PFSK-1 (cell line): Measurements from ENCODE around the gene PTCHD1.

ENCODE experiments used
- FOXP2 ChIP-seq: optimal IDR thresholded peaks from 2 replicates; pipeline ENCODE3; 2011; ENCODE audit warnings: borderline replicate concordance, control low read depth, inconsistent platforms; ENCODE audit not compliant: insufficient read depth; ENCODE audit errors: extremely low read length, extremely low read depth
- POLR2AphosphoS5 ChIP-seq: IDR thresholded peaks from 2 replicates; pipeline ENCODE4 v1.6.1; 2012; ENCODE audit warnings: low read depth, mild to moderate bottlenecking, control low read depth, low read length, moderate library complexity
- SIN3A ChIP-seq: IDR thresholded peaks from 2 replicates; pipeline ENCODE4 v1.6.1; 2012; ENCODE audit warnings: mild to moderate bottlenecking, low read length, moderate library complexity, borderline replicate concordance; ENCODE audit not compliant: insufficient read depth
- TAF1 ChIP-seq: IDR thresholded peaks from 2 replicates; pipeline ENCODE4 v1.6.1; 2012; ENCODE audit warnings: low read length, control low read depth, borderline replicate concordance; ENCODE audit not compliant: insufficient read depth
- TF ChIP-seq, protein P1 (sequence below), 2 experiments: IDR thresholded peaks; 2 replicates each; pipeline versions ENCODE4 v1.6.1 to v1.8.0; 2011 to 2012; ENCODE audit warnings: low read depth in 2 of 2, low read length in 2 of 2, control low read depth in 1 of 2, inconsistent platforms in 1 of 2, mild to moderate bottlenecking in 1 of 2, moderate library complexity in 1 of 2; ENCODE audit not compliant: insufficient read depth in 1 of 2

Gene PTCHD1

DNA sequence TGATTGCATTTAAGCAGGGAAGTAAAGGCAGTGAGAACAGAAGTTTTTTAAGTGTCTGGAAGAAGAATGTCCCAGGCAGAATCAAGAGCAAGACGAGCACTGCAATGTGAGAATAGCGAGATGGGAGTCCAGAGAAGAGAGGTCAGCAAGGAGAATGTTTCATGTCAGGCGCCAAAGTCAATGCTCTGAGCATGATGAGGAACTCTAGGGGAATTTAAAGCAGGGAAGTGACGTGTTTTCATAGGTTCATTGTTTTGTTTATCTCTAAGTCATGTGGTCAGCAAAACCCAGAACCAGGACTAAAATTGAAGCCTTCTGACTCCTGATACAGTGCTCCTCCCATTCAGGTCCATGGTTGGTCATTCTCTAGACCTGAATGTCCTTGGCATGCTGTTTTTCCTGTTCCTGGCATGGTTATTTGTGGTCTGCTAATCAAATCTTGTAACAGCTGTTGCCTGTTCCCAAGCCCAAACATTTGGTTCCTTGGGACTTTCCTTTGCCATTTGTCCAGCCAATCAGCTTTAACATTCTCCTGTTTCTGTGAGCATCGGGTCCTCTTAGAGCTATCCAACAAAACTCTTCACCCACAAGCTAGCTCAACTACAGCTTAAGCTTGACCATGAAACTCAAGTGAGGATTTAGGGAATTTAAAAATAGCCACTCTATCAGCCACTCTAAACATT lies 37.7 kb downstream of the PTCHD1 start:
- no peak for TF ChIP-seq FOXP2
- no peak for TF ChIP-seq SIN3A
- TF ChIP-seq POLR2AphosphoS5, result no peak
- TF ChIP-seq TAF1, result no peak
- TF ChIP-seq, protein P1, sequence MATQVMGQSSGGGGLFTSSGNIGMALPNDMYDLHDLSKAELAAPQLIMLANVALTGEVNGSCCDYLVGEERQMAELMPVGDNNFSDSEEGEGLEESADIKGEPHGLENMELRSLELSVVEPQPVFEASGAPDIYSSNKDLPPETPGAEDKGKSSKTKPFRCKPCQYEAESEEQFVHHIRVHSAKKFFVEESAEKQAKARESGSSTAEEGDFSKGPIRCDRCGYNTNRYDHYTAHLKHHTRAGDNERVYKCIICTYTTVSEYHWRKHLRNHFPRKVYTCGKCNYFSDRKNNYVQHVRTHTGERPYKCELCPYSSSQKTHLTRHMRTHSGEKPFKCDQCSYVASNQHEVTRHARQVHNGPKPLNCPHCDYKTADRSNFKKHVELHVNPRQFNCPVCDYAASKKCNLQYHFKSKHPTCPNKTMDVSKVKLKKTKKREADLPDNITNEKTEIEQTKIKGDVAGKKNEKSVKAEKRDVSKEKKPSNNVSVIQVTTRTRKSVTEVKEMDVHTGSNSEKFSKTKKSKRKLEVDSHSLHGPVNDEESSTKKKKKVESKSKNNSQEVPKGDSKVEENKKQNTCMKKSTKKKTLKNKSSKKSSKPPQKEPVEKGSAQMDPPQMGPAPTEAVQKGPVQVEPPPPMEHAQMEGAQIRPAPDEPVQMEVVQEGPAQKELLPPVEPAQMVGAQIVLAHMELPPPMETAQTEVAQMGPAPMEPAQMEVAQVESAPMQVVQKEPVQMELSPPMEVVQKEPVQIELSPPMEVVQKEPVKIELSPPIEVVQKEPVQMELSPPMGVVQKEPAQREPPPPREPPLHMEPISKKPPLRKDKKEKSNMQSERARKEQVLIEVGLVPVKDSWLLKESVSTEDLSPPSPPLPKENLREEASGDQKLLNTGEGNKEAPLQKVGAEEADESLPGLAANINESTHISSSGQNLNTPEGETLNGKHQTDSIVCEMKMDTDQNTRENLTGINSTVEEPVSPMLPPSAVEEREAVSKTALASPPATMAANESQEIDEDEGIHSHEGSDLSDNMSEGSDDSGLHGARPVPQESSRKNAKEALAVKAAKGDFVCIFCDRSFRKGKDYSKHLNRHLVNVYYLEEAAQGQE (IDR thresholded peaks at IDR 0.05; ENCODE audit: insufficient read depth in 1 of 2, low read depth in 2 of 2, low read length in 2 of 2), result no peak

DNA sequence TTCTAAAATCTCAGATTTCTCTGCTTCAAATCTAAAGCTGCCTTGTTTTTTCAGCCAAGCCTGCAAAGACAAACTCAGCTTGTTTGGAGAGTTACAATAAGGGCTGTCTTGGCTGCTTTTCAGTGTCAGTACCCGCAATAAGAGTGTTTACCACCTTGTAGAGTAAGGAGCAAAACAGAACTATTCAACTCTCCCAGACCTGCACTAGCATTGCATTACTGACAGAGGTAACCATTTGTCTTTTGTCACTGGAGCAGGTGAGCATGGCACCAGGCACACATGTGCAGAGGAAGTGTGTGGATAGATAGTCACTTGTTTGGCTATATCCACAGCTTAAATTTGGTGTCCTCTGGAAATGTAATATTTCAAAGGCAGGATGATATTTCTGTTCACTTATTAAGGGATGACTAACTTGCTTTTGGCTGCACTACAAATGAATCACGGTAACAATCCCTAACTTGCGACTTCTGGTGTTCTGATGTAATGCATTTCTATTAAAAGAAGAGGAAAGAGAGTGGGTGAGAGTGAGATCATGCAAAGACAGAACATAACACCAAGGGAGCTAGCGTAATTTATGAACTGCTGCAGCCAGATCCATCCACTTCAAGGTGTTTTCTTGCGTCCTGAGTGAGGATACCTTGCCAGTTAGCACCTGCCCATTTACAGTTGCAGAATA lies 38.6 kb downstream of the PTCHD1 start:
- TF ChIP-seq SIN3A, result no peak
- TF ChIP-seq TAF1, result no peak
- no peak for TF ChIP-seq FOXP2
- no peak for TF ChIP-seq POLR2AphosphoS5
- TF ChIP-seq, protein P1 (IDR thresholded peaks at IDR 0.05; ENCODE audit: insufficient read depth in 1 of 2, low read depth in 2 of 2, low read length in 2 of 2), result no peak

GRCh38 chrX:23374291-23374690 lies 39.6 kb downstream of the PTCHD1 start:
- TF ChIP-seq FOXP2 (no peak), POLR2AphosphoS5 (no peak), SIN3A (no peak), TAF1 (no peak)
- TF ChIP-seq, protein P1 (IDR thresholded peaks at IDR 0.05; ENCODE audit: insufficient read depth in 1 of 2, low read depth in 2 of 2, low read length in 2 of 2), result no peak

DNA sequence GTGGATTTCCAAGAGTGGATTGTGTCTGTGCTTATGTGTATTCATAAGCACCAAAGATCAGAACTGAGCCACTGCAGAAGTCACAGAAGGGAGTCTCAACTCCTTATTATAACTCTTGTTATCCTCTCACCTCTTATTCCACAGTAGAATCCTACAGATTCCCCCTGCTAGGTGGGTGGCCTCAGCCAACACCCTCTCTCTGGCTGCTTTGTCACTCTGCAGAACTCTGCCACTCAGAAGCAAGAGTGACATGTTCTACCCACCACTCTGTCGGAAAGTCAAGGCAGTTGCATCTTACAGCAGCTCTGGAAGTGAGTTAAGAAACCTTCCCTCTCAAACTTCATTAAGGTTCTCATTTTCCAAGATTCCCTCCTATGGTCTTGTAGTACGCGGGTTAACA lies 41.9 kb downstream of the PTCHD1 start:
- no peak for TF ChIP-seq SIN3A
- no peak for TF ChIP-seq TAF1
- no peak for TF ChIP-seq POLR2AphosphoS5
- TF ChIP-seq, protein P1 (IDR thresholded peaks at IDR 0.05; ENCODE audit: insufficient read depth in 1 of 2, low read depth in 2 of 2, low read length in 2 of 2), result no peak
- TF ChIP-seq FOXP2, result no peak

GRCh38 chrX:23380581-23380980 lies 45.9 kb downstream of the PTCHD1 start:
- no peak for TF ChIP-seq TAF1
- TF ChIP-seq SIN3A, result no peak
- TF ChIP-seq, protein P1 (IDR thresholded peaks at IDR 0.05; ENCODE audit: insufficient read depth in 1 of 2, low read depth in 2 of 2, low read length in 2 of 2), result no peak
- no peak for TF ChIP-seq POLR2AphosphoS5
- TF ChIP-seq FOXP2, result no peak
